ENCODE results near the gene TSEN2. TPM values are rescaled to one million over a fixed set of nuclear protein-coding genes. Genes with fewer than 3 reads are reported as not detected.

TSEN2 gene
- total RNA-seq, 1 experiment from 2014 or later, result 32.3 TPM

GRCh38 chr3:12556314-12556689, 72.0 kb downstream of the TSEN2 start:
- Mint-ChIP-seq H3K4me1 (ENCODE audit: insufficient read depth, unreplicated experiment) (peaks cover 35% of the 10 kb centered on the region), H3K27me3 (ENCODE audit: insufficient read depth, unreplicated experiment) (no peaks in the 10 kb centered on the region), H3K36me3 (ENCODE audit: insufficient read depth, unreplicated experiment) (no peaks in the 10 kb centered on the region), H3K27ac (ENCODE audit: low read depth, unreplicated experiment) (peak overlapping the region; percentile 65), H3K9me3 (ENCODE audit: unreplicated experiment) (no peaks in the 10 kb centered on the region), H3K4me3 (ENCODE audit: unreplicated experiment) (peak overlapping the region; percentile 73)
- POLR2A ChIA-PET, result interaction anchor here (0.6 to 6.7 kb wide), 10 partner anchors 11 to 951 kb away, joined by 3 to 77 read pairs (median 10); partner anchors contain the start of genes MKRN2OS, RAF1, RPL32 and TMEM40
- intact Hi-C loops (cut with micrococcal nuclease), result loop anchor here (1.0 to 5.0 kb wide), 4 partner anchors 49 to 421 kb away; partner anchors contain the start of genes RAF1 and TSEN2
- no peak for DNase-seq (ENCODE audit: unreplicated experiment)
- BruUV-seq (replicated peaks), result TSS peak; percentile 73
- CTCF ChIA-PET, result interaction anchor here (0.6 to 2.3 kb wide), 4 partner anchors 10 to 1330 kb away, joined by 3 to 11 read pairs (median 4); partner anchors contain the start of genes MKRN2OS and TSEN2
- no peak for TF ChIP-seq CTCF (IDR thresholded peaks at IDR 0.05; ENCODE audit: unreplicated experiment)

GRCh38 chr3:12556690-12557472, 72.6 kb downstream of the TSEN2 start, which contains the start of gene MKRN2:
Gene MKRN2, plus strand, starts transcription at chr3:12557087. Its CDS starts 64 bp downstream, at chr3:12557151.
- H3K4me3 Mint-ChIP-seq (ENCODE audit: unreplicated experiment), result peak within 1 kb of the TSS; percentile 73
- peak; percentile 89 for DNase-seq (ENCODE audit: unreplicated experiment)
- intact Hi-C loops (cut with micrococcal nuclease), result loop anchor here (1.0 to 5.0 kb wide), 4 partner anchors 50 to 422 kb away; partner anchors contain the start of genes RAF1 and TSEN2
- H3K9me3 Mint-ChIP-seq (ENCODE audit: unreplicated experiment), result no peaks in the 10 kb centered on the region
- H3K27me3 Mint-ChIP-seq (ENCODE audit: insufficient read depth, unreplicated experiment), result no peaks in the 10 kb centered on the region
- no peak for TF ChIP-seq CTCF (IDR thresholded peaks at IDR 0.05; ENCODE audit: unreplicated experiment)
- ChIA-PET POLR2A (interaction anchor here (0.6 to 6.7 kb wide), 14 partner anchors 11 to 839 kb away, joined by 3 to 77 read pairs (median 7); partner anchors contain the start of genes MKRN2OS, RAF1, RPL32 and TMEM40), CTCF (interaction anchor here (0.6 to 2.3 kb wide), 5 partner anchors 11 to 1330 kb away, joined by 3 to 11 read pairs (median 4); partner anchors contain the start of genes MKRN2OS, RPL32 and TSEN2)
- H3K36me3 Mint-ChIP-seq (ENCODE audit: insufficient read depth, unreplicated experiment), result no peaks in the 10 kb centered on the region
- peak within 1 kb of the TSS; percentile 65 for H3K27ac Mint-ChIP-seq (ENCODE audit: low read depth, unreplicated experiment)
- H3K4me1 Mint-ChIP-seq (ENCODE audit: insufficient read depth, unreplicated experiment), result peaks cover 35% of the 10 kb centered on the region
- BruUV-seq (replicated peaks), result no TSS peak

- Mint-ChIP-seq H3K9me3 (ENCODE audit: unreplicated experiment) (no peaks in the 10 kb centered on the region), H3K27ac (ENCODE audit: low read depth, unreplicated experiment) (peak overlapping the region; percentile 65), H3K36me3 (ENCODE audit: insufficient read depth, unreplicated experiment) (no peaks in the 10 kb centered on the region), H3K27me3 (ENCODE audit: insufficient read depth, unreplicated experiment) (no peaks in the 10 kb centered on the region), H3K4me1 (ENCODE audit: insufficient read depth, unreplicated experiment) (peaks cover 37% of the 10 kb centered on the region), H3K4me3 (ENCODE audit: unreplicated experiment) (peak overlapping the region; percentile 73)
- BruUV-seq (replicated peaks), result TSS peak; percentile 40
- ChIA-PET POLR2A (interaction anchor here (0.6 to 6.7 kb wide), 21 partner anchors 10 to 840 kb away, joined by 3 to 77 read pairs (median 4); partner anchors contain the start of genes MKRN2OS, RAF1, RPL32 and TMEM40), CTCF (interaction anchor here (0.8 to 1.7 kb wide), 2 partner anchors 11 to 284 kb away, joined by 3 to 6 read pairs; partner anchors contain the start of gene RPL32)
- TF ChIP-seq CTCF (IDR thresholded peaks at IDR 0.05; ENCODE audit: unreplicated experiment), result no peak
- intact Hi-C loops (cut with micrococcal nuclease), result loop anchor here (2.0 to 5.0 kb wide), 3 partner anchors 50 to 105 kb away; partner anchors contain the start of genes RAF1 and TSEN2
- peak; percentile 58 for DNase-seq (ENCODE audit: unreplicated experiment)
Observed at GRCh38 chr3:12557473-12558100, 73.3 kb downstream of the TSEN2 start.

Data from MCF 10A (cell line).